ENCODE measurements around the gene DMD. TPM values are rescaled to one million over a fixed set of nuclear protein-coding genes. Genes with fewer than 3 reads are reported as not detected.

DMD gene
- total and polyA plus RNA-seq, 12 donors = 28.5 to 228 (median 168) TPM

- no peaks in the 10 kb centered on the region for H3K9me3 ChIP-seq
- no peak for DNase-seq
- no peak overlapping the region for H3K4me3 ChIP-seq
- H3K27me3 ChIP-seq = no peaks in the 10 kb centered on the region
- no peak for ATAC-seq
- H3K36me3 ChIP-seq = peaks cover 0 to 9% (median 0%) of the 10 kb centered on the region in 9 donors
- H3K4me1 ChIP-seq = peaks cover 0 to 4% (median 0%) of the 10 kb centered on the region in 9 donors
- 90 to 93% methylated on average over 3 of the region's 3 CpGs for WGBS, 2 donors
- no peak overlapping the region for H3K27ac ChIP-seq
- TF ChIP-seq CTCF (IDR thresholded peaks at IDR 0.05) = no peak
- intact Hi-C loops (cut with DNase I) = no loop called here
Observed at GRCh38 chrX:31243804-31244203, 1967.5 kb downstream of the DMD start.

GRCh38 chrX:31240982-31241381, 1970.4 kb downstream of the DMD start:
- DNase-seq = no peak
- H3K36me3 ChIP-seq = peaks cover 0 to 4% (median 0%) of the 10 kb centered on the region in 9 donors
- no peak for ATAC-seq
- H3K27ac ChIP-seq = no peak overlapping the region
- intact Hi-C loops (cut with DNase I) = no loop called here
- H3K27me3 ChIP-seq = no peaks in the 10 kb centered on the region
- peaks cover 0 to 4% (median 0%) of the 10 kb centered on the region in 9 donors for H3K4me1 ChIP-seq
- no peak overlapping the region for H3K4me3 ChIP-seq
- no peaks in the 10 kb centered on the region for H3K9me3 ChIP-seq
- no peak for TF ChIP-seq CTCF (IDR thresholded peaks at IDR 0.05)
- WGBS, 2 donors = 91 to 92% methylated on average over 3 of the region's 3 CpGs

GRCh38 chrX:31237189-31237588, 1974.2 kb downstream of the DMD start:
- DNase-seq (no peak), ATAC-seq (no peak)
- peaks cover 0 to 15% (median 0%) of the 10 kb centered on the region in 7 donors for H3K27me3 ChIP-seq
- H3K27ac ChIP-seq = no peak overlapping the region
- intact Hi-C loops (cut with DNase I) = no loop called here
- 96% methylated on average over 1 of the region's 1 CpG for WGBS, 2 donors
- TF ChIP-seq CTCF (IDR thresholded peaks at IDR 0.05) = no peak
- H3K4me3 ChIP-seq = no peak overlapping the region
- peaks cover 0 to 4% (median 0%) of the 10 kb centered on the region in 9 donors for H3K4me1 ChIP-seq
- no peaks in the 10 kb centered on the region for H3K9me3 ChIP-seq
- peaks cover 0 to 4% (median 0%) of the 10 kb centered on the region in 9 donors for H3K36me3 ChIP-seq

GRCh38 chrX:31236231-31236630, 1975.1 kb downstream of the DMD start:
- 74 to 78% methylated on average over 6 of the region's 6 CpGs for WGBS, 2 donors
- no peak for TF ChIP-seq CTCF (IDR thresholded peaks at IDR 0.05)
- DNase-seq = no peak
- no peaks in the 10 kb centered on the region for H3K9me3 ChIP-seq
- intact Hi-C loops (cut with DNase I) = no loop called here
- peaks cover 0 to 4% (median 0%) of the 10 kb centered on the region in 9 donors for H3K36me3 ChIP-seq
- H3K4me1 ChIP-seq = peaks cover 0 to 4% (median 0%) of the 10 kb centered on the region in 9 donors
- H3K27me3 ChIP-seq = peaks cover 0 to 15% (median 0%) of the 10 kb centered on the region in 7 donors
- H3K4me3 ChIP-seq = no peak overlapping the region
- no peak for ATAC-seq
- no peak overlapping the region for H3K27ac ChIP-seq
